ENCODE measurements around the gene IARS2.

DNA sequence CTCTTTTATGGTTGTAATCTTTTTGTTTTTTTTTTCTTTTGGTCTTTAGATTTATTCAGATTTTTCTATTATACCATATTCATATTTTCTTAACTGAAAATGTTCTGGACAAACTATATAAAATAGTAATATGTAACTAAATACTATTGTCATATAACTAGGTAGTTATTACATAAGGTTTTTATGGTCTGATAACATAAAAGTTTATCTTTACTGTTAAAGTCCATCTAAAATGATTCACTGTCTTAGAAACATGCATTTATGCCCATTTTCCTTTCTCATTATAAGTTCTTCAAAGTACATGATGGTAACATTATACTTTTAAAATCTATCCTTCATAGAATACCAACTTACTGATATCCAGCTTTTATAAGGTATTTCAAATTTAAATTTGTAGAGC, 29.1 kb downstream of the IARS2 start:
- TF ChIP-seq POLR2AphosphoS5 (IDR thresholded peaks at IDR 0.05) (no peak), POLR2A (IDR thresholded peaks at IDR 0.05) (no peak)
- TF ChIP-seq, protein P1, sequence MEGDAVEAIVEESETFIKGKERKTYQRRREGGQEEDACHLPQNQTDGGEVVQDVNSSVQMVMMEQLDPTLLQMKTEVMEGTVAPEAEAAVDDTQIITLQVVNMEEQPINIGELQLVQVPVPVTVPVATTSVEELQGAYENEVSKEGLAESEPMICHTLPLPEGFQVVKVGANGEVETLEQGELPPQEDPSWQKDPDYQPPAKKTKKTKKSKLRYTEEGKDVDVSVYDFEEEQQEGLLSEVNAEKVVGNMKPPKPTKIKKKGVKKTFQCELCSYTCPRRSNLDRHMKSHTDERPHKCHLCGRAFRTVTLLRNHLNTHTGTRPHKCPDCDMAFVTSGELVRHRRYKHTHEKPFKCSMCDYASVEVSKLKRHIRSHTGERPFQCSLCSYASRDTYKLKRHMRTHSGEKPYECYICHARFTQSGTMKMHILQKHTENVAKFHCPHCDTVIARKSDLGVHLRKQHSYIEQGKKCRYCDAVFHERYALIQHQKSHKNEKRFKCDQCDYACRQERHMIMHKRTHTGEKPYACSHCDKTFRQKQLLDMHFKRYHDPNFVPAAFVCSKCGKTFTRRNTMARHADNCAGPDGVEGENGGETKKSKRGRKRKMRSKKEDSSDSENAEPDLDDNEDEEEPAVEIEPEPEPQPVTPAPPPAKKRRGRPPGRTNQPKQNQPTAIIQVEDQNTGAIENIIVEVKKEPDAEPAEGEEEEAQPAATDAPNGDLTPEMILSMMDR (IDR thresholded peaks at IDR 0.05): no peak
